Activated naive CD4-positive, alpha-beta T cell treated with anti-CD3 and anti-CD28 coated beads, Interleukin-2, amount 50 U/mL, for 72 hours (primary cell): Measurements from ENCODE around the gene CCIN. TPM values are rescaled to one million over a fixed set of nuclear protein-coding genes. Genes with fewer than 3 reads are reported as not detected.
A peak's percentile ranks its signal among the peaks of the same experiment; 100 is the strongest.
"Not testable (repeated sequence)": the region's sequence is repeated elsewhere in the genome, so short reads cannot be mapped to it uniquely, and the experiment has no call there.

ENCODE experiments used
- ATAC-seq, 2 donors: fragments of 150-1000 bp; cut with Tn5 transposase; 2 replicates each; pipeline ENCODE4 v1.10.0; 2021; ENCODE audit warnings: mild to moderate bottlenecking in 2 of 2, moderate library complexity in 2 of 2
- DNase-seq, 2 donors: peaks; one replicate each; pipeline ENCODE4 v3.0.0; 2021 to 2022; ENCODE audit warnings: low spot score in 2 of 2
- H3K27ac Mint-ChIP-seq, 2 donors: one replicate each; pipeline ENCODE4 v1.8.0; 2022; ENCODE audit warnings: mild to moderate bottlenecking in 2 of 2, mixed read lengths in 2 of 2
- H3K36me3 Mint-ChIP-seq, 2 donors: one replicate each; pipeline ENCODE4 v1.8.0; 2022; ENCODE audit warnings: mixed read lengths in 2 of 2
- H3K9me3 Mint-ChIP-seq, 2 donors: one replicate each; pipeline ENCODE4 v1.8.0; 2022; ENCODE audit warnings: mixed read lengths in 2 of 2
- total RNA-seq, 2 donors: library from RNA; stranded (reverse); gene quantifications; one replicate each; pipeline ENCODE4 v1.2.3, GENCODE V29; 2022

The CCIN gene
- total RNA-seq, 2 donors from 2014 or later: not detected

DNA sequence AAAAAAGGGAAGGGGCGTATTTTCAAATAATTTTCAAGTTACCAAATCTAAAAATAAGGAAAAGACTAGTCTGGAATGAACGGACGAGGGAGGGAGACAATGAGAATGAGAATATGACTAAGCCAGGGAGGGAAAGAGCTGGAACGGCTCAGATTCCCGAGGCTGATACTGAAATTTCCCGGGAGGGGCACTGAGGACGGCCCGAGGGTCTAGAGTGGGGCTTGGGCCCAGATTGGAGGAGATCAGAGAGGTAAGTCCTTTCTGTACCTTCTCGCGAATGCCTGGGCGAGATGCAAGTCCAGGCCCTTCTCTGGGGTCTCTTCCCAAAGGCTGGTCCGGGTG, 3.4 kb upstream of the CCIN start:
- Mint-ChIP-seq H3K27ac (no peak overlapping the region), H3K9me3 (no peaks in the 10 kb centered on the region), H3K36me3 (no peaks in the 10 kb centered on the region)
- DNase-seq: no peak
- ATAC-seq: no peak

DNA sequence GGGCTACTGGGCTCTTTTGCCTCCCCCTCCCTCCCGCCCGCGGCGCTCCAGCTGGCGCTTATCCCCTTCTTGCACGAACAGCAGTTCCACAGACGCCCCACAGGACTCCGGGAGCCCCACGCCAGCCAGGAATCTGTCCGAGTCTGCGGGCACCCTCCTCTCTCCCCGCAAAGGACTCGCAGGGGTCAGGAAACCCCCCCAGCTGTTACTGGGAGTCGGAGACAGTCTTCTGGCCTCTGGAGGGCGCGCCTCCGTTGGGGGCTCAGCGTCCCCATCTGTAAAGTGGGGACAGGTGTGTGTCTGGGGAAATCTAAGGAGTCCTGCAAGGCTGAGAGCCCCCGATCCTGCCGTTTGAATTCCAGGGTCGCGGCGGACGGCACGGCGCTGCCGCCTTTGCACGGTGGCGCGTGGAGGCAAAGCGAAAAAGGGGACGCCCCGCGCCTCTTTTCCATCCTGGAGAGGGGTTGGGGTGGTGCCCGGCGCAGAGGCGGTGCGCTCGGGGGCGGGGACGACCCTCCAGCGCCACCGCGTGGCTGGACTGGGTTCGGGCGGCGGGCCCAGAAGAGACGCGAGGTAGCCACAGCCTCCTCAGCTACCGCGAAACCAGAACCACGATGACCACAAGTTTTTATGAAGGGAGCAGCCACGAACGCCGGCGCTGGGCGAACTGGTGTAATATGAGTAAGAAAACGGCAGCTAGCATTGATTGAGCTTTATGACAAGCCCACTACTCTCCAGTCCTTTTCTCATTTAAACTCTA, 2.8 kb upstream of the CCIN start:
- no peaks in the 10 kb centered on the region for H3K9me3 Mint-ChIP-seq
- no peaks in the 10 kb centered on the region for H3K36me3 Mint-ChIP-seq
- DNase-seq (peak; percentile 90 to 93), ATAC-seq (peak; percentile 97 to 98)
- H3K27ac Mint-ChIP-seq: no peak overlapping the region

DNA sequence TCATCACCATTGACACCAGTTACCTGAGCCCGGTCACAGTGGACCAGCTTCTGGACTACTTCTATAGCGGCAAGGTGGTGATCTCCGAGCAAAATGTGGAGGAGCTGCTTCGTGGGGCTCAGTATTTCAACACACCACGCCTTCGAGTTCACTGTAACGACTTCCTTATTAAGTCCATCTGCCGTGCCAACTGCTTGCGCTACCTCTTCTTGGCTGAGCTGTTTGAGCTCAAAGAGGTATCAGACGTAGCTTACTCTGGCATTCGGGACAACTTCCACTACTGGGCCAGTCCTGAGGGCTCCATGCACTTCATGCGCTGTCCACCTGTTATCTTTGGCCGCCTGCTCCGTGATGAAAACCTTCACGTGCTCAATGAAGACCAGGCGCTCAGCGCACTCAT, 520 bp downstream of the CCIN start:
- H3K36me3 Mint-ChIP-seq: no peaks in the 10 kb centered on the region
- DNase-seq (no peak), ATAC-seq (no peak)
- no peak overlapping the region for H3K27ac Mint-ChIP-seq
- no peaks in the 10 kb centered on the region for H3K9me3 Mint-ChIP-seq

DNA sequence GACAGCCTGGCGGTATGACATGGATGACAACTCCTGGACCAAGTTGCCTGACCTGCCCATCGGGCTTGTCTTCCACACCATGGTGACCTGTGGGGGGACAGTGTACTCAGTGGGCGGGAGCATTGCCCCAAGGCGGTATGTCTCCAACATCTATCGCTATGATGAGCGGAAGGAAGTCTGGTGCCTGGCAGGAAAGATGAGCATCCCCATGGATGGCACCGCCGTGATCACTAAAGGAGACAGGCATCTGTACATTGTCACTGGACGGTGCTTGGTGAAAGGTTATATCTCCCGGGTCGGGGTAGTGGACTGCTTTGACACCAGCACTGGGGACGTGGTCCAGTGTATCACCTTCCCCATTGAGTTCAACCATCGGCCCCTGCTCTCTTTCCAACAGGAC, 1.3 kb downstream of the CCIN start:
- ATAC-seq (no peak), DNase-seq (no peak)
- no peaks in the 10 kb centered on the region for H3K36me3 Mint-ChIP-seq
- no peaks in the 10 kb centered on the region for H3K9me3 Mint-ChIP-seq
- no peak overlapping the region for H3K27ac Mint-ChIP-seq

DNA sequence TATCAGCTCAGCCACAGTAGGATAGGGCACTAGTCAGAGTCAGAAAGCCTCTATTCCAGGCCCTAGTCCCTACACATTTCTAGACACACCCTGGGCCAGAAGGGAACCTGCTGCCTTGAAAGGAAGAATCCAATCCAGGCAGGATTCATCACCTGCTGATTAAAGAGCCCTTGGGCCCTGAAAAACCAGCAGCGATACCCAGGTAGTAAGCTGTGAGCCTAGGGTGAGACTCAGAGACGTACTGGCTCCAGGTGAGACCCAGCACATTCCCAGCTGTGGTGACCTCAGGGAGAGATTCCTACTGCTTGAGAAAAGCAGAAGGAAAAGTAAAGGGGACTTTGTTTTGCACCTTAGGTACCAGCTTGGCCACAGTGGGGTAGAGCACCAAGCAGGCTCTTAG, 4.7 kb downstream of the CCIN start:
- Mint-ChIP-seq H3K9me3 (peaks cover 0 to under 1% of the 10 kb centered on the region in 2 donors), H3K36me3 (no peaks in the 10 kb centered on the region), H3K27ac (no peak overlapping the region)
- no peak for ATAC-seq
- DNase-seq: no peak

DNA sequence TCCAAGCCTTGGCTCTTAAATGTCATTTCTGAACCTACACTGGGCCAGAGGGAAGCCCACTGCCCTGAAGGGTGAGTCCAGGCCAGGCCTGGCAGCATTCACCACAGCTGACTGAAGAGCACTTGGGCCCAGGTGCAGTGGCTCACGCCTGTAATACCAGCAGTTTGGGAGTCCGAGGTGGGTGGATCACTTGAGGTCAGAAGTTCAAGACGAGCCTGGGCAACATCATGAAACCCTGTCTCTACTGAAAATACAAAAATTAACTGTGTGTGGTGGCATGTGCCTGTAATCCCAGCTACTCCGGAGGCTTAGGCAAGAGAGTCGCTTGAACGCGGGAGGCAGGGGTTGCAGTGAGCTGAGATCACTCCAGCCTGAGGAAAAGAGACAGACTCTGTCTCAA, 5.1 kb downstream of the CCIN start:
- no peaks in the 10 kb centered on the region for H3K36me3 Mint-ChIP-seq
- DNase-seq (no peak), ATAC-seq (no peak)
- H3K9me3 Mint-ChIP-seq: peaks cover 0 to 4% of the 10 kb centered on the region in 2 donors
- H3K27ac Mint-ChIP-seq: no peak overlapping the region

DNA sequence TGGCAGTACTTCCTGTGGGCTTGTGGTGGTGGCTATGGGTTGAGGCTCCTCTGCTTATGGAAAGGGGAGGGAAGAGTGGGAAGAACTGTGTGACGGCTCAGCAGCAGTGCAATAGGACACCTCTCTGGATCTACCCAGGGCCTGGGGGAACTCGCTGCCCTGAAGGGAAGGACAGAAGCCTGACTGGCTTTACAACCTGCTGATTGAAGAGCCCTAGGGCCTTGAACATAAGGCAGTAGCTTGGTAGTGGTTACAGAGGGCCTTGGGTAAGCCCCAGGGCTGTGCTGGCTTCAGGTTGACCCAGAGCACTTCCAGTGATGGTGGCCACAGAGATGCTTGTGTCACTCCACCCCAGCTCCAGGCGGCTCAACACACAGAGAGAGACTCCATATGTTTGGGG, 5.5 kb downstream of the CCIN start:
- Mint-ChIP-seq H3K27ac (no peak overlapping the region), H3K36me3 (no peaks in the 10 kb centered on the region), H3K9me3 (peaks cover 0 to 4% of the 10 kb centered on the region in 2 donors)
- ATAC-seq: no peak
- no peak for DNase-seq

DNA sequence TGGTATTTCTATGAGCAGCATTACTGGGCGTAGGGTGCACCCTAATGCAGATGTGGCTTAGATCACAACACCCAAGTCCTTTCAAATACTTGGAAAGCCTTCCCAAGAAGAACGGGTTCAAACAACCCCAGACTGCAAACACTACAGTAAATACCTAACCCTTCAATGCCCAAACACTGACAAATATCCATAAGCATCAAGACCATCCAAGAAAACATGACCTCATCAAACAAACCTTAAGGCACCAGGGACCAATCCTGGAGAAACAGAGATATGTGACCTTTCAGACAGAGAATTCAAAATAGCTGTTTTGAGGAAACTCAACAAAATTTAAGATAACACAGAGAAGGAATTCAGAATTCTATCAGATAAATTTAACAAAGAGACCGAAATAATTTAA, 6.0 kb downstream of the CCIN start:
- H3K9me3 Mint-ChIP-seq, ATAC-seq, DNase-seq, H3K36me3 Mint-ChIP-seq, H3K27ac Mint-ChIP-seq: not testable (repeated sequence)

DNA sequence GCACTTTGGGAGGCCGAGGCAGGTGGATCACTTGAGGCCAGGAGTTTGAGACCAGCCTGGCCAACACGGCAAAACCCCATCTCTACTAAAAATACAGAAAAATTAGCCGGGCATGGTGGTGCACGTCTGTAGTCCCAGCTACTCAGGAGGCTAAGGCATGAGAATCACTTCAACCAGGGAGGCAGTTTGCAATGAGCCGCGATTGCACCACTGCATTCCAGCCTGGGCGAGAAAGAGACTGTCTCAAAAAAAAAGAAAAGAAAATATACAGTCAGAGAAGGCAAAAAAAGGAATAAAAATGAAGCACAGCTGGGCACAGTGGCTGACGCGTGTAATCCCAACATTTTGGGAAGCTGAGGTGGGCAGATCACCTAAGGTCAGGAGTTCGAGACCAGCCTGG, 7.3 kb downstream of the CCIN start:
- H3K9me3 Mint-ChIP-seq, ATAC-seq, H3K36me3 Mint-ChIP-seq, DNase-seq, H3K27ac Mint-ChIP-seq: not testable (repeated sequence)

DNA sequence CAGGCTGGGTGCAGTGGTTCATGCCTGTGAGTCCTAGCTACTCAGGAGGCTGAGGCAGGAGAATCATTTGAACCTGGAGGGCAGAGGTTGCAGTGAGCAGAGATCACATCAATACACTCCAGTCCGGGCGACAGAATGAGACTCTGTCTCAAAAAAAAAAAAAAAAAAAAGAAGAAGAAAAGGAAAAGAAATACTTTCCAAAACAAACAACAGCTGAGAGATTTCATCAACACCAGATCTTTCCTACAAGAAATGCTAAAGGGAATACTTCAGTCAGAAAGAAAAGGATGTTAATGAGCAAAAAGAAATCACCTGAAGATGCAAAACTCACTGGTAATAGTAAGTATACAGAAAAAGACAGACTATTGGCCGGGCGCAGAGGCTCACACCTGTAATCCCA, 8.4 kb downstream of the CCIN start:
- Mint-ChIP-seq H3K9me3 (peaks cover 0 to 4% of the 10 kb centered on the region in 2 donors), H3K27ac (no peak overlapping the region), H3K36me3 (no peaks in the 10 kb centered on the region)
- ATAC-seq: no peak
- no peak for DNase-seq

DNA sequence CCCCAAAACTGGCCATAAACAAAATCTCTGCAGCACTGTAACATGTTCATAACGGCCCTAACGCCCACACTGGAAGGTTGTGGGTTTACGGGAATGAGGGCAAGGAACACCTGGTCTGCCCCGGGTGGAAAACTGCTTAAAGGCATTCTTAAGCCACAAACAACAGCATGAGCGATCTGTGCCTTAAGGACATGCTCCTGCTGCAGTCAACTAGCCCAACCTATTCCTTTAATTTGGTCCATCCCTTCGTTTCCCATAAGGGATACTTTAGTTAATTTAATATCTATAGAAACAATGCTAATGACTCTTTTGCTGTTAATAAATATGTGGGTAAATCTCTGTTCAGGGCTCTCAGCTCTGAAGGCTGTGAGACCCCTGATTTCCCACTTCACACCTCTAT, 11.1 kb downstream of the CCIN start:
- not testable (repeated sequence) for H3K9me3 Mint-ChIP-seq, H3K36me3 Mint-ChIP-seq, ATAC-seq, DNase-seq, H3K27ac Mint-ChIP-seq

DNA sequence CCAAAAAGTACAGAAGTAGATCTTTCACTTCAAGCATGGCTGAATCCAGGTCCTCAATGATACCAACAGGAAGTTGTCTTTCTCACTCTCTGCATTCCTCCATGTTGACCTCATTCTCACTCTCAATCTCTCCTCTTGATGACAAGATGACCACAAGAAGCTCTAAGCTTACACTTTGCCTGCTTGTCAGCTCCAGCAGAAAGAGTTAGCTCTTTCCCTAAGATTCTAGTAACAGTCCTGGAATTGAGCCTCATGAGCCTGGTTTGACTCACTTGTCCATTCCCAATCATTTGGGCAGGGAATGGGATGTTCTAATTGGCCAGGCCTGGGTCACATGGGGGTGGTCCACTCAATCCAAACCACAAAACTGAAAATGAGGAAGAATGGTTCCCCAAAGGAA, 18.2 kb downstream of the CCIN start:
- Mint-ChIP-seq H3K36me3 (peaks cover 9% of the 10 kb centered on the region in 2 donors), H3K27ac (no peak overlapping the region), H3K9me3 (no peaks in the 10 kb centered on the region)
- ATAC-seq (no peak), DNase-seq (no peak)

DNA sequence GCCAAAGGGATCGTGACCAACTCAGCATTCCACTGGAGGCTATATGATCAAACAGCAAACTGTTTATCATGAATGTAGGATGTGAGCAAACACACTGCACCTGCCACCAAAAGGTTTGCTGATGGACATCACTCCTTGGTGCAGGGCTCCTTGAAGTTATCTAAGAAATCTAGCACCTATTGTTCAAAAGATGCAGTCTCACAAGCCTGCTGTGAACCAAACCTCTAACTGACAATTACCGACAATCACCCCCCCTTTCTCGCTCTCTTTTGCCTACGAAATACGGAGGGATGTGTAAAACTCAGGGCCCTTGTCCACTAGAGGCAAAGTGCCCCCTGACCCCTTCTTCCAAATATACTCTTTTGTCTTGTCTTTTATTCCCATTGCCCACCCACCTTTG, 19.0 kb downstream of the CCIN start:
- H3K36me3 Mint-ChIP-seq: peaks cover 9% of the 10 kb centered on the region in 2 donors
- no peak for ATAC-seq
- no peak for DNase-seq
- no peaks in the 10 kb centered on the region for H3K9me3 Mint-ChIP-seq
- H3K27ac Mint-ChIP-seq: no peak overlapping the region

DNA sequence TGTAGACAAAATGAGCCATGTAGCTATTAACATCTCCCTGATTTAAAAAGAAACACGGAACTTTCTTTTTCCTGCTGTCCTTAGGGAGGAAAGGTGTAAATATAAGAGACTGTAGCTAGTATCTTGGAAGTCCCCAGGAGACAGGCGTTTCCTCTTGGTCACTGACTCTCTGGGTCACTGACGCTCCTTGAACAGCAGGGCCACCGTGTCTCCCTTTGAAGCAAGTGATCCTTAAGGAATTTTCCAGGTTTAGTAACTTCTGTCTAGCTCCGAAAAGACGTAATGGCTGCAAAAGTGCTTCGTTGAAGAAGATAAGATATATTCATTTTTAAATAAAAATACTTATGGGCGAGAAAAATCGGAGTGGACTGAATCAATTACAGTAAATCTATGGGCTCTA, 20.8 kb downstream of the CCIN start:
- no peak for DNase-seq
- Mint-ChIP-seq H3K27ac (peak overlapping the region; percentile 73 to 88), H3K9me3 (no peaks in the 10 kb centered on the region), H3K36me3 (peaks cover 12 to 16% of the 10 kb centered on the region in 2 donors)
- no peak for ATAC-seq

DNA sequence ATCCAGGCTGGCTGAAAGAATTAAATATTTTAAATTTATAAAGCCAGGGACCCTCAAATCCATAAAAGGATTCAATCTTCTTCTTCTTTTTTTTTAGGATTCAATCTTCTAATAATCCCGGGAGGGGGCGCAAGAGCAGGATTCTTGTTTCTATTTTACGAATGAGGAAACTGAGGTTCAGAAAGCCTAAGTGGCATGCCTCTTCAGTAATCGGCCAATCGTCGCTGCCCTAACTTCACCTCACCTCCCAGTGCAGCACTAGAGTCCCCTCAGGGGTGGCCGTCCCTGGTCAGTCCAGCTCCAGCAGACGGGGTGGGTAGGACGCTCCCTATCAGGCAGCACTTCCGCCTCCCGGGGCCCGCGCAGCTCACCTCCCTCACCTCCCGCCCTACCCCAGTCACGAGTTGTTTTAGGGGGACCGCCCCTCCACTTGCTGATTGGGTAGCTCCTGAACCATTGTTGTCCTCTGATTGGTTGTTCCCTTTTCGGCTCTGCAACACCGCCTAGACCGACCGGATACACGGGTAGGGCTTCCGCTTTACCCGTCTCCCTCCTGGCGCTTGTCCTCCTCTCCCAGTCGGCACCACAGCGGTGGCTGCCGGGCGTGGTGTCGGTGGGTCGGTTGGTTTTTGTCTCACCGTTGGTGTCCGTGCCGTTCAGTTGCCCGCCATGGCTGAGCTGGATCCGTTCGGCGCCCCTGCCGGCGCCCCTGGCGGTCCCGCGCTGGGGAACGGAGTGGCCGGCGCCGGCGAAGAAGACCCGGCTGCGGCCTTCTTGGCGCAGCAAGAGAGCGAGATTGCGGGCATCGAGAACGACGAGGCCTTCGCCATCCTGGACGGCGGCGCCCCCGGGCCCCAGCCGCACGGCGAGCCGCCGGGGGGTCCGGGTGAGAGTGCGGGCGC, 21.5 kb downstream of the CCIN start, which contains the start of gene CLTA:
CLTA (plus strand) TSS at position 534 of the 902 bp plus-strand sequence; CDS start at position 670, 136 bp downstream.
- Mint-ChIP-seq H3K9me3 (no peaks in the 10 kb centered on the region), H3K27ac (peak within 1 kb of the TSS; percentile 88 to 96), H3K36me3 (peaks cover 16 to 17% of the 10 kb centered on the region in 2 donors)
- ATAC-seq (peak; percentile 99), DNase-seq (peak; percentile 89 to 97)

DNA sequence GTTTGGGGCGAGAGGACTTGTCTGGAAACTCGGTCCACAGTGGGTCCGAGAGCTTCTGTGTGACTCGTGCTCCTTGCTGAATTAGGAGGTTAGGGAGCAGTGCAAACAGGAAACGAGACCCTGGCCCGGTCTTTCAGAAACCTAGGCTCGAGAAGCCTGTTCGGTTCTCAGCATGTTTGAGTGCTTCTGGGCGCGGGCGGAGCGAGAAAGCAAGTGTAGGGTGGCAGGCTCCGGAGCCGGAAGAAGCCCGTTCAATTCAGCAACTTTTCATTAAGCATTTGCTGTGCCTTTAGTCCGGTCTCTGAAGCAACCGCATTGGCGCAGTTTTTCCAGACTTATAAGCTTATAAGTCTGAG, 22.1 kb downstream of the CCIN start:
- Mint-ChIP-seq H3K9me3 (no peaks in the 10 kb centered on the region), H3K36me3 (peaks cover 16 to 17% of the 10 kb centered on the region in 2 donors), H3K27ac (peak overlapping the region; percentile 88 to 96)
- DNase-seq (peak in 1 of 2 donors; percentile 43), ATAC-seq (peak in 1 of 2 donors; percentile 2)

DNA sequence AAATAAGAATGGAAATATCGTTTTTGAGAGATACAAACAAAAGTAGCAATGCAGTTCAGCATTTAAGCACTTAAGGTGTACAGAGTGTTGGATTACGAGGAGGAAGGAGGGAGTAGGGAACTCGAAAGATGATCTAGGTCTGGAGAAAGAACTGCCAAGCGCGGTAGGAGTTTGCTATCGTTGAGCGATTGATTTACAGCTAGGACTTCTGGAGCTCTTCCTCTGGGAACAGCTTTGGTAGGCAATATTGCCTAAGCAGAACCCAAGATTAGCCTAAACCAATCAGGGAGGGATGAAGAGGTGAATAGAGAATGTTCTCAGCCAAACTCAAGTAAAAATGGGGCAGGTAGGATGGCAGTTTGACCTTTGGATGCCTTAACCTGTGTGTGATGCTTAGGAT, 22.5 kb downstream of the CCIN start:
- ATAC-seq (no peak), DNase-seq (no peak)
- H3K27ac Mint-ChIP-seq: peak overlapping the region; percentile 88 to 96
- H3K36me3 Mint-ChIP-seq: peaks cover 16 to 17% of the 10 kb centered on the region in 2 donors
- no peaks in the 10 kb centered on the region for H3K9me3 Mint-ChIP-seq
